ENCODE data around the gene SRL. TPM values are rescaled to one million over a fixed set of nuclear protein-coding genes. Genes with fewer than 3 reads are reported as not detected.
"Not testable (repeated sequence)": the region's sequence is repeated elsewhere in the genome, so short reads cannot be mapped to it uniquely, and the experiment has no call there.

Gene SRL
- total RNA-seq, 4 donors from 2014 or later: 0.83 to 2.2 (median 1.5) TPM

DNA sequence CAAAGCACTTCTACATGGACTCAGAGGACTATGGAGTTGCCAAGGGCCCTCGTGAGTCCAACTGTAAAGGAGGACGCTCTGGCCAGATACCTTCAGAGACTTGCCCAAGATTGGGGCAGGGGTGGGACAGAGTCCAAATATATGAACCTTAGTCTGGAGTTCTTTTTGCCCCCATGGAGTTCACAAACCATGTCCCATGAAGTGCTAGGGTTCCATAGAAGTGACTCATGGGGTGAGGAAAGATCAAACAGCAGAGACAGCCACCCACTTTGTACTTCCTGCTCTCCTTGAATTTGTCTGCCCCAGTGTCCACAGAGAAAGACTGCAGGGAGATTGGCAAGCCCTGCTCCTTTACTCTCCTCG, 29.0 kb downstream of the SRL start:
- TF ChIP-seq, protein P1, sequence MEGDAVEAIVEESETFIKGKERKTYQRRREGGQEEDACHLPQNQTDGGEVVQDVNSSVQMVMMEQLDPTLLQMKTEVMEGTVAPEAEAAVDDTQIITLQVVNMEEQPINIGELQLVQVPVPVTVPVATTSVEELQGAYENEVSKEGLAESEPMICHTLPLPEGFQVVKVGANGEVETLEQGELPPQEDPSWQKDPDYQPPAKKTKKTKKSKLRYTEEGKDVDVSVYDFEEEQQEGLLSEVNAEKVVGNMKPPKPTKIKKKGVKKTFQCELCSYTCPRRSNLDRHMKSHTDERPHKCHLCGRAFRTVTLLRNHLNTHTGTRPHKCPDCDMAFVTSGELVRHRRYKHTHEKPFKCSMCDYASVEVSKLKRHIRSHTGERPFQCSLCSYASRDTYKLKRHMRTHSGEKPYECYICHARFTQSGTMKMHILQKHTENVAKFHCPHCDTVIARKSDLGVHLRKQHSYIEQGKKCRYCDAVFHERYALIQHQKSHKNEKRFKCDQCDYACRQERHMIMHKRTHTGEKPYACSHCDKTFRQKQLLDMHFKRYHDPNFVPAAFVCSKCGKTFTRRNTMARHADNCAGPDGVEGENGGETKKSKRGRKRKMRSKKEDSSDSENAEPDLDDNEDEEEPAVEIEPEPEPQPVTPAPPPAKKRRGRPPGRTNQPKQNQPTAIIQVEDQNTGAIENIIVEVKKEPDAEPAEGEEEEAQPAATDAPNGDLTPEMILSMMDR (IDR thresholded peaks at IDR 0.05): no peak
- no peak for TF ChIP-seq POLR2AphosphoS5 (IDR thresholded peaks at IDR 0.05)
- TF ChIP-seq POLR2A (IDR thresholded peaks at IDR 0.05; ENCODE audit: low read depth): no peak
- Histone ChIP-seq H3K27ac (replicated peaks in 1 of 4) (peak overlapping the region; percentile 20 to 59 (median 46)), H3K4me1 (peaks cover 28 to 51% (median 36%) of the 10 kb centered on the region in 4 donors), H3K36me3 (peaks cover 0 to 7% (median 0%) of the 10 kb centered on the region in 4 donors), H3K27me3 (no peaks in the 10 kb centered on the region), H3K4me3 (no peak overlapping the region), H3K9me3 (no peaks in the 10 kb centered on the region)
- no peak for DNase-seq (ENCODE audit: extremely low spot score)
- 87% methylated on average over 3 of the region's 3 CpGs for WGBS
- intact Hi-C loops (cut with DNase I): no loop called here

DNA sequence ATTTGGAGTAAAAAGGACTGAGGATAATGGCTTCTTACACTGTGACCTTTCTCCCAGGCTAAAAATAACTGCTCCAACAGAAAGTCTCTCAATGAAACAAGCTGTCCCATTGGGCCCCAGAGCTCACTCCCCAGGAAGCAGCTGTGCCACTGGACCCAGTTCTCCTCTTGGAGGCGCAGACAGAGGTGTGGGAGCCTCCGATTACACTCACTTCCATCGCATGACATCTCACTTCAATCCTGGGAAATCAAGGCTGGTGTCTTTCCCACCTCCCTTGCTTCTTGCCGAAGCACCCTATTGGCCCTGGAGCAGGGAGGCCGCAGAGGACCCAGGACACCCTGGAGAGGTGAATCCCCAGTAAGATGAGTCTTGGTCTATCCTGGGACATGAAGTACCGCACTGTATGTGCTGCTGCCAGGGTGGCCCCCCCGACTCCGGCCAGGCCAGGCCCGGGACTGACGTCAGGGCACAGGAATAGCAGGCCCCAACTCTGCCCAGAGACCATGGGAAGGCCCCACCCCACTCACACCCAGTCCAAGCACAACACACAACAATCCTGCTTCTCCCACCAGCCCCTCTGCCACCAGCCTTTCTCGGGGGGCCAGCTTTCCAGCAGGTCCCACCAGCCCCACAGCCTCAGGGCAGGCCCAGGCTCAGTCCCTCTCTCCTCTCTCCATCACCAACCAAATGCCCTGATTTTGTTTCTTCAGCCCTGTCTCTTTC, 29.5 kb downstream of the SRL start:
- H3K27me3 ChIP-seq: no peaks in the 10 kb centered on the region
- H3K27ac ChIP-seq (replicated peaks in 1 of 4): peak overlapping the region; percentile 20 to 59 (median 46)
- H3K4me1 ChIP-seq: peaks cover 22 to 56% (median 31%) of the 10 kb centered on the region in 4 donors
- peaks cover 0 to 7% (median 0%) of the 10 kb centered on the region in 4 donors for H3K36me3 ChIP-seq
- TF ChIP-seq, protein P1 (IDR thresholded peaks at IDR 0.05): no peak
- TF ChIP-seq POLR2AphosphoS5 (IDR thresholded peaks at IDR 0.05) (no peak), EP300 (IDR thresholded peaks at IDR 0.05) (no peak)
- H3K4me3 ChIP-seq: no peak overlapping the region
- intact Hi-C loops (cut with DNase I): no loop called here
- WGBS: 90% methylated on average over 10 of the region's 11 CpGs
- H3K9me3 ChIP-seq: no peaks in the 10 kb centered on the region
- DNase-seq (ENCODE audit: extremely low spot score): no peak

DNA sequence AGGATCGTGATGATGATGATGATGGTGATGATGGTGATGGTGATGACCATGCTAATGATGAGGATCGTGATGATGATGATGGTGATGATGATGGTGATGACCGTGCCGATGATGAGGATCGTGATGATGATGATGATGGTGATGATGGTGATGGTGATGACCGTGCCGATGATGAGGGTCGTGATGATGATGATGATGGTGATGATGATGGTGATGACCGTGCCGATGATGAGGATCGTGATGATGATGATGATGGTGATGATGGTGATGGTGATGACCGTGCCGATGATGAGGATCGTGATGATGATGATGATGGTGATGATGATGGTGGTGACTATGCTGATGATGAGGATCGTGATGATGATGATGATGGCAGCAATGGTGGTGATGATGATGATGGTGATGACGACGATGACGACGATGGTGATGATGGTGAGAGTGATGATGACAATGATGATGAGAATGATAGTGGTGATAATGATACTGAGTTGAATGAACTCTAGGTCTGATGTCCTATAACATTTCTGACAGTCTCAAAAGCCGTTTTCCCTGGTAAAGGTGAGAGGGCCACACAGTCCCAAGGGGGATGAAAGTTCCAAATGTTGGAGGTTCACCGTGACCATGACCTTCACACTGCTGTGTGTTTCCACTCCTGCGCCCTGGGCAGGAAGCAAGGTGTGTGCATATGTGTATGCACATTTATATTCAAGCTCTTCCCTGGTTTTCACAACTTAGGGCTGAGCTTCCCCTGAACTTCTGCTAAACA, 30.3 kb downstream of the SRL start:
- H3K27me3 ChIP-seq; H3K4me3 ChIP-seq; H3K9me3 ChIP-seq; DNase-seq (ENCODE audit: extremely low spot score); intact Hi-C loops (cut with DNase I); H3K36me3 ChIP-seq: not testable (repeated sequence)
- Histone ChIP-seq H3K4me1 (peaks cover 20 to 62% (median 27%) of the 10 kb centered on the region in 4 donors), H3K27ac (replicated peaks in 1 of 4) (peak overlapping the region in 2 of 4 donors; percentile 54 to 59)
- WGBS: 92% methylated on average over 22 of the region's 22 CpGs

DNA sequence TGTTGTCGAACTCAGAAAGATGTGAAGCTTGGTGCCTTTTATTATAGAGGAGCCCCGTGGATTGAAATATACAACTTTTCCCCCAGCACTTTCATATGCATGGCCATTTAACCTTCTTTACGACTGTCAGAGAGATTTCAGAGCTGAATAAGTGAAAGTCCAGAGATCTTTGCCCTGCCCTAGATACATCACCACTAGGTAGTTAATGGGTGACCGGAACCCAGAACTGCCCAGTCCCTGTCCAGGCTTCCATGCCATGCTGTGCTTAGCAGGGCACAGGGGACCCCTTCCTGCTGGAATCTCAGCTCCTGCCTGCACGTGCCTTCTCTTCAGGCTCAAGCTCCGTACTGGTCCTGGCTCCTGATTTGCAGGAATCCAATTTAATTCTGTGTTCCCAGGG, 32.2 kb downstream of the SRL start:
- Histone ChIP-seq H3K27ac (replicated peaks in 1 of 4) (no peak overlapping the region), H3K27me3 (no peaks in the 10 kb centered on the region)
- intact Hi-C loops (cut with DNase I): no loop called here

DNA sequence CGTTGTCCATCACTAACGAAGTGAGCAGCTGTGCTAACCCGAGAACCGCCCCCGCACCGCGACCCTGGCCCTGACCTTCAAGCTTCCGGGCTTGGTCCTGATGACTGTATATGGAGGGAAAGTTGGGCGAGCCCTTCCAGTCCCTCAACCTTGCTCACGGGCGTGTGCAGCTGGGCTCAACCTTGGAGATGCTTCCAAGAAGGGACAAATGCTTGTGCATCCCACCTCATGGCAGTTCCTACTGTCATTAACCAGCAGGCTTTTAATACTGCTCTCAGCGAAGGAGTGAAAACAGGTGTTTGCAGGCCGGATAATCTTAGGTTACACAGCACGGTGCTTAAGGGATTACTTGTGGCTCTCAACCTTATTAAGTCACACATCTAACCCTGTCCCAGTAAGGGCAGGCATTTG, 33.5 kb downstream of the SRL start:
- Histone ChIP-seq H3K27ac (replicated peaks in 1 of 4) (no peak overlapping the region), H3K9me3 (no peaks in the 10 kb centered on the region), H3K4me3 (no peak overlapping the region), H3K4me1 (peaks cover 0 to 43% (median 8%) of the 10 kb centered on the region in 4 donors), H3K36me3 (peaks cover 0 to 19% (median 0%) of the 10 kb centered on the region in 4 donors), H3K27me3 (no peaks in the 10 kb centered on the region)
- 95% methylated on average over 8 of the region's 14 CpGs for WGBS
- TF ChIP-seq POLR2A (IDR thresholded peaks at IDR 0.05; ENCODE audit: low read depth) (no peak), EP300 (IDR thresholded peaks at IDR 0.05) (no peak), POLR2AphosphoS5 (IDR thresholded peaks at IDR 0.05) (no peak)
- TF ChIP-seq, protein P1 (IDR thresholded peaks at IDR 0.05): no peak
- intact Hi-C loops (cut with DNase I): no loop called here
- DNase-seq (ENCODE audit: extremely low spot score): no peak

More for the DNA sequence above, 32.2 kb downstream of the SRL start:
- H3K36me3 ChIP-seq: peaks cover 0 to 7% (median 0%) of the 10 kb centered on the region in 4 donors
- TF ChIP-seq POLR2A (IDR thresholded peaks at IDR 0.05; ENCODE audit: low read depth) (no peak), POLR2AphosphoS5 (IDR thresholded peaks at IDR 0.05) (no peak), EP300 (IDR thresholded peaks at IDR 0.05) (no peak)
- TF ChIP-seq, protein P1 (IDR thresholded peaks at IDR 0.05): no peak
- peaks cover 12 to 54% (median 21%) of the 10 kb centered on the region in 4 donors for H3K4me1 ChIP-seq
- H3K4me3 ChIP-seq: no peak overlapping the region
- WGBS: 80% methylated on average over 6 of the region's 6 CpGs
- no peaks in the 10 kb centered on the region for H3K9me3 ChIP-seq
- DNase-seq (ENCODE audit: extremely low spot score): no peak
